PC-9 (cell line): ENCODE measurements around the gene NSMCE3.

ENCODE experiments used
- EZH2 ChIP-seq: fragments of 200-600 bp; sonication (generic); IDR thresholded peaks from 2 replicates; pipeline ENCODE4 v1.8.0; 2017; ENCODE audit warnings: antibody characterized with exemption, low read depth
- TF ChIP-seq, protein P1 (sequence below): fragments of 200-600 bp; sonication (generic); conservative IDR thresholded peaks from 2 replicates; pipeline ENCODE4 v1.6.1; 2017; ENCODE audit warnings: mixed run types, antibody characterized with exemption, mild to moderate bottlenecking, moderate library complexity

DNA sequence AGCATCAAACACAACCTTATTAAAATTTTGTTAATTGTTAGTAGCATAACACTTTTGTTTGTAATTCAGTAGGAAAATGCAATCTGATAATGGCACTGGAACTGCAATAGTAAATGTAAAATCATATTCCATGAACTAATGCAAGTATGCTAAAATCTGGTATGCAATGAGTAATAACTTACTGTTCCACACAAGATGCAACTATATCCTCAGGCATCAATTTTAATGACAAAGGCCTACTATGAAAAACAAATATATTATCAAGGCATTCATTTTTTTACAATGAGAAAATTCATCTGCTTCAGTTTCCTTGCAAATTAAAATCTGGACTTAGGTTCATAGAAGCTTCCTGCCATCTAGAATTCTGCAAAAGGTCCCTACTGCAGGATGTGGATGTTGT, 1.4 kb upstream of the NSMCE3 start:
- TF ChIP-seq EZH2, result no peak
- TF ChIP-seq, protein P1, sequence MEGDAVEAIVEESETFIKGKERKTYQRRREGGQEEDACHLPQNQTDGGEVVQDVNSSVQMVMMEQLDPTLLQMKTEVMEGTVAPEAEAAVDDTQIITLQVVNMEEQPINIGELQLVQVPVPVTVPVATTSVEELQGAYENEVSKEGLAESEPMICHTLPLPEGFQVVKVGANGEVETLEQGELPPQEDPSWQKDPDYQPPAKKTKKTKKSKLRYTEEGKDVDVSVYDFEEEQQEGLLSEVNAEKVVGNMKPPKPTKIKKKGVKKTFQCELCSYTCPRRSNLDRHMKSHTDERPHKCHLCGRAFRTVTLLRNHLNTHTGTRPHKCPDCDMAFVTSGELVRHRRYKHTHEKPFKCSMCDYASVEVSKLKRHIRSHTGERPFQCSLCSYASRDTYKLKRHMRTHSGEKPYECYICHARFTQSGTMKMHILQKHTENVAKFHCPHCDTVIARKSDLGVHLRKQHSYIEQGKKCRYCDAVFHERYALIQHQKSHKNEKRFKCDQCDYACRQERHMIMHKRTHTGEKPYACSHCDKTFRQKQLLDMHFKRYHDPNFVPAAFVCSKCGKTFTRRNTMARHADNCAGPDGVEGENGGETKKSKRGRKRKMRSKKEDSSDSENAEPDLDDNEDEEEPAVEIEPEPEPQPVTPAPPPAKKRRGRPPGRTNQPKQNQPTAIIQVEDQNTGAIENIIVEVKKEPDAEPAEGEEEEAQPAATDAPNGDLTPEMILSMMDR, result no peak
